Uterus (tissue), 4 donors: ENCODE results near the gene HSPG2. TPM values are rescaled to one million over a fixed set of nuclear protein-coding genes. Genes with fewer than 3 reads are reported as not detected.

Source experiments
- DNase-seq, 2 donors: peaks; one replicate each; pipeline ENCODE4 v3.0.0-alpha.2; 2019 to 2020
- H3K27ac ChIP-seq, 2 donors: fragments of 200-600 bp; sonication (generic); 1 replicate in 1 of 2; 2 replicates in 1 of 2; pipeline ENCODE4 v1.5.1; 2016 to 2018
- H3K27me3 ChIP-seq, 2 donors: fragments of 200-600 bp; sonication (generic); one replicate each; pipeline ENCODE4 v1.5.1; 2018 to 2019; ENCODE audit warnings: control low read depth in 1 of 2
- H3K36me3 ChIP-seq, 2 donors: fragments of 200-600 bp; sonication (generic); one replicate each; pipeline ENCODE4 v1.5.1; 2019; ENCODE audit warnings: control low read depth in 1 of 2
- H3K4me1 ChIP-seq, 2 donors: fragments of 200-600 bp; sonication (generic); one replicate each; pipeline ENCODE4 v1.5.1; 2018 to 2019; ENCODE audit warnings: control low read depth in 1 of 2
- H3K4me3 ChIP-seq, 2 donors: fragments of 200-600 bp; sonication (generic); 1 replicate in 1 of 2; 2 replicates in 1 of 2; pipeline ENCODE4 v1.5.1; 2018 to 2019; ENCODE audit warnings: mild to moderate bottlenecking in 1 of 2
- H3K9me3 ChIP-seq, 2 donors: fragments of 200-600 bp; sonication (generic); one replicate each; pipeline ENCODE4 v1.5.1; 2019; ENCODE audit warnings: control low read depth in 1 of 2
- POLR2A ChIP-seq, 2 donors: fragments of 450-650 bp; IDR thresholded peaks; one replicate each; pipeline ENCODE4 v1.6.1; 2016; ENCODE audit warnings: antibody characterized with exemption in 2 of 2, mild to moderate bottlenecking in 1 of 2, moderate library complexity in 1 of 2
- intact Hi-C: fragments of 100-400 bp; cut with DNase I; formaldehyde crosslinking; loops from one replicate; pipeline ENCODE4 v1.15.1; 2023; ENCODE audit warnings: low total_unique reads
- total RNA-seq, 4 donors: library from RNA; depleted of rRNA in 3 of 4; stranded (reverse); fragments of >200 nt in 3 of 4; gene quantifications; one replicate each; pipeline versions ENCODE4 v1.1.0 to v1.2.4, GENCODE V29; 2014 to 2023
- TF ChIP-seq, protein P1 (sequence below), 4 experiments: fragments of 200-600 bp in 2 of 4; fragments of 450-650 bp in 2 of 4; sonication (generic) in 2 of 4; IDR thresholded peaks; one replicate each; pipeline ENCODE4 v1.5.1; 2016 to 2019; ENCODE audit warnings: antibody characterized with exemption in 4 of 4, mild to moderate bottlenecking in 2 of 4, moderate library complexity in 1 of 4
- donor health status: DM: yes; HTN: yes; CAD: no.

Gene HSPG2
- total RNA-seq, 4 donors from 2014 or later = 96.8 to 677 (median 290) TPM

DNA sequence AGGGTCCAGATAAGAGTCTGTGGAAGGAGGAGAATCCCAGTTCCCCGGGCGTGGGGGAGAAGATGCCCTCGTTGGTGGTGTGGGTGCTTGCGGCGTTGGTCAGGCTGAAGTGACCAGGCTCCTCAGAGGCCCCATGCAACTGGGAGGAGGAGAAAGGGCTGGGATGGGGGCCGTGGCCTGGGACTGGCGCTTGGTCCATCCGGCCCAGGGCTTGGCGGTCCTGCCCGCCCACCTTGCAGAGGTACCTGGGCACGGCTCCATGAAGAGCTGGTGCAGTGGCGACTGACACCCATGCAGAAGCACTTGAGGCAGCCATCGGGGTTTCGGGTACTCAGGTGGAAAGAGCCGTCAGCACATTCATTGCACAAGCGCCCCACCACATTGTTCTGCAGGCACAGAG lies 60.8 kb downstream of the HSPG2 start:
- Histone ChIP-seq H3K27me3 (no peaks in the 10 kb centered on the region), H3K36me3 (no peaks in the 10 kb centered on the region), H3K9me3 (no peaks in the 10 kb centered on the region), H3K4me1 (no peaks in the 10 kb centered on the region), H3K4me3 (no peak overlapping the region), H3K27ac (no peak overlapping the region)
- intact Hi-C loops = no loop called here
- TF ChIP-seq, protein P1, sequence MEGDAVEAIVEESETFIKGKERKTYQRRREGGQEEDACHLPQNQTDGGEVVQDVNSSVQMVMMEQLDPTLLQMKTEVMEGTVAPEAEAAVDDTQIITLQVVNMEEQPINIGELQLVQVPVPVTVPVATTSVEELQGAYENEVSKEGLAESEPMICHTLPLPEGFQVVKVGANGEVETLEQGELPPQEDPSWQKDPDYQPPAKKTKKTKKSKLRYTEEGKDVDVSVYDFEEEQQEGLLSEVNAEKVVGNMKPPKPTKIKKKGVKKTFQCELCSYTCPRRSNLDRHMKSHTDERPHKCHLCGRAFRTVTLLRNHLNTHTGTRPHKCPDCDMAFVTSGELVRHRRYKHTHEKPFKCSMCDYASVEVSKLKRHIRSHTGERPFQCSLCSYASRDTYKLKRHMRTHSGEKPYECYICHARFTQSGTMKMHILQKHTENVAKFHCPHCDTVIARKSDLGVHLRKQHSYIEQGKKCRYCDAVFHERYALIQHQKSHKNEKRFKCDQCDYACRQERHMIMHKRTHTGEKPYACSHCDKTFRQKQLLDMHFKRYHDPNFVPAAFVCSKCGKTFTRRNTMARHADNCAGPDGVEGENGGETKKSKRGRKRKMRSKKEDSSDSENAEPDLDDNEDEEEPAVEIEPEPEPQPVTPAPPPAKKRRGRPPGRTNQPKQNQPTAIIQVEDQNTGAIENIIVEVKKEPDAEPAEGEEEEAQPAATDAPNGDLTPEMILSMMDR (IDR thresholded peaks at IDR 0.05) = no peak
- no peak for TF ChIP-seq POLR2A (IDR thresholded peaks at IDR 0.05)
- DNase-seq = no peak

- Histone ChIP-seq H3K27me3 (no peaks in the 10 kb centered on the region), H3K4me1 (no peaks in the 10 kb centered on the region), H3K9me3 (no peaks in the 10 kb centered on the region), H3K27ac (no peak overlapping the region), H3K36me3 (no peaks in the 10 kb centered on the region), H3K4me3 (no peak overlapping the region)
- DNase-seq = no peak
- intact Hi-C loops = no loop called here
- TF ChIP-seq, protein P1 (IDR thresholded peaks at IDR 0.05) = no peak
Observed at GRCh38 chr1:21875621-21876063, 61.5 kb downstream of the HSPG2 start.

- Histone ChIP-seq H3K4me3 (no peak overlapping the region), H3K36me3 (no peaks in the 10 kb centered on the region), H3K4me1 (peaks cover 0 to 5% of the 10 kb centered on the region in 2 donors), H3K27me3 (no peaks in the 10 kb centered on the region), H3K9me3 (no peaks in the 10 kb centered on the region), H3K27ac (no peak overlapping the region)
- intact Hi-C loops = no loop called here
- DNase-seq = no peak
- TF ChIP-seq POLR2A (IDR thresholded peaks at IDR 0.05) = no peak
- TF ChIP-seq, protein P1 (IDR thresholded peaks at IDR 0.05) = no peak
Observed at GRCh38 chr1:21874778-21875547, 62.1 kb downstream of the HSPG2 start.

GRCh38 chr1:21874328-21874727 lies 62.8 kb downstream of the HSPG2 start:
- H3K4me1 ChIP-seq = peaks cover 0 to 7% of the 10 kb centered on the region in 2 donors
- no peak for DNase-seq
- intact Hi-C loops = no loop called here
- no peaks in the 10 kb centered on the region for H3K36me3 ChIP-seq
- no peak overlapping the region for H3K4me3 ChIP-seq
- no peaks in the 10 kb centered on the region for H3K27me3 ChIP-seq
- H3K27ac ChIP-seq = no peak overlapping the region
- TF ChIP-seq POLR2A (IDR thresholded peaks at IDR 0.05) = no peak
- TF ChIP-seq, protein P1 (IDR thresholded peaks at IDR 0.05) = no peak
- no peaks in the 10 kb centered on the region for H3K9me3 ChIP-seq

GRCh38 chr1:21873761-21874160 lies 63.3 kb downstream of the HSPG2 start:
- H3K27me3 ChIP-seq = no peaks in the 10 kb centered on the region
- intact Hi-C loops = no loop called here
- no peak for DNase-seq
- no peaks in the 10 kb centered on the region for H3K9me3 ChIP-seq
- H3K27ac ChIP-seq = no peak overlapping the region
- H3K4me1 ChIP-seq = peaks cover 0 to 7% of the 10 kb centered on the region in 2 donors
- no peaks in the 10 kb centered on the region for H3K36me3 ChIP-seq
- TF ChIP-seq POLR2A (IDR thresholded peaks at IDR 0.05) = no peak
- TF ChIP-seq, protein P1 (IDR thresholded peaks at IDR 0.05) = no peak
- H3K4me3 ChIP-seq = no peak overlapping the region
